Activated naive CD8-positive, alpha-beta T cell treated with anti-CD3 and anti-CD28 coated beads, Interleukin-2, amount 50 U/mL, for 16 hours (primary cell): ENCODE results near the gene SVIL.
"Not testable (repeated sequence)": the region's sequence is repeated elsewhere in the genome, so short reads cannot be mapped to it uniquely, and the experiment has no call there.

Experiments
- DNase-seq: peaks from one replicate; pipeline ENCODE4 v3.0.0-alpha.2; 2020; ENCODE audit warnings: low read depth, low spot score

Gene SVIL

DNA sequence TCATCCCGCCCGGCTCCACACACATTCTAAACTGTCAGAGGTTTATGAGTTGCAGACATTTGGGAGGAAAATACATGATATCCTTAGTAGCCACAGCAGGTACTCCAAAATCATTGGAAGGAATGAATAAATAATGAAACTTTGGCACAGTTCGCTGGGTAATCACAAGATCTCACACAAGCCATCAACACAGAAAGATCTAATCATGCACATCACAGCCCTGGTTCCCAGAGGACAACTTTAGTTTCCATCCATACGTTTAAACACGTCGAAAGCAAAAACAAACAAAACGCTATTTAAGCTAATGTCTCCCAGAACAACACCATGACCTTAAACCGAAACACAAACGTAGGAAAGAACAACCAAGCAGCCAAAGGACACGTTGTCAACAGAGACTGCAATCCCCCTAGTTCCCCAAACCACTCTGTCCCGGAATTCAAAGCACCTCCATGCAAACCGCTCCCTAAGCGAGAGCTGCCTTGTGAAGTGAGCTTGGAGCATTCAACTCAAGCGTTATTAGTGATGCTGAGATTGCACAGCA, 12.3 kb downstream of the SVIL start:
- no peak for DNase-seq

DNA sequence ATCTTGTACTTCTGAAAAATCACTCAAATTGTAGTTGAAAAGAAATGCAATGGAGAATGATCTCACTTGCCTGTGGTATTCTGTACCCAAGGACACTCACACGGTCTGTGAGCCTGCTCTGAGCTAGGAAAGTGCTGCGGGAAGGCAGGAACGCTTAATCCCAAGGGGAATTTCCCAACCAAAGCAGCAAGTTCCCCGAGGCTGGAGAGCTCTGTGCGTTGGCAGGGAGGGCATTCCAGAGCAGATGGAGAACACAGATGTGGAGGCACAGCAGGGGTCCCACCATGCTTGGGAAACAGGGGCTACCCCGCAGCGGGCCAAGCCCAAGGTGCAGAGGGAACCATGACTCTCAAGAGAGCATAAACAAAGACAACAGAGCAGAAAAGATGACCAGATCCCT, 13.6 kb downstream of the SVIL start:
- DNase-seq = no peak

DNA sequence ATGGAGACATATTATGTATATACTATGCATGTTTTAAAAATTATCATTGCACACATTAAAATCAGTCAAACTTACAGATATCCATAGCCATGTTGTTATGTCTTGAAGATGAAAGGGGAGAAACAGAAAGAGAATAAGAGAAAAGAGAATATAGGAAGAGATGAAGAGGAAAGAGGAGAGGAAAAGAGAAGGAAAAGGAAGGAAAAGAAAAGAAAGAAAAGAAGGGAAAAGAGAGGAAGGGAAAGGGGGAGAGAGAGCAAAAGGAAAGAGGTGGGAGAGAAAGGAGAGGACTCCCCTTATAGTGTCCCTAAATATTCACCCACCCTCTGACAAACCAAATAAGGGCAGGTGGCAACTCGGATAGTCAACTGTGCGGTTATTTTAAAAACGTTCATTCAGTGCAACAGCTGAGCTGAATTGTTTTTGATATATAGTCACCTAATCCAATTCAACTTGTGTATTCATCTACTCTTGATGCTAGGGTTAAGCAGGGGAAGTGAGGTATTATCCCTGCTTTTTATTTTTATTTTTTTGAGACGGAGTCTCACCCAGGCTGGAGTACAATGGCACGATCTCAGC, 14.6 kb downstream of the SVIL start:
- no peak for DNase-seq

DNA sequence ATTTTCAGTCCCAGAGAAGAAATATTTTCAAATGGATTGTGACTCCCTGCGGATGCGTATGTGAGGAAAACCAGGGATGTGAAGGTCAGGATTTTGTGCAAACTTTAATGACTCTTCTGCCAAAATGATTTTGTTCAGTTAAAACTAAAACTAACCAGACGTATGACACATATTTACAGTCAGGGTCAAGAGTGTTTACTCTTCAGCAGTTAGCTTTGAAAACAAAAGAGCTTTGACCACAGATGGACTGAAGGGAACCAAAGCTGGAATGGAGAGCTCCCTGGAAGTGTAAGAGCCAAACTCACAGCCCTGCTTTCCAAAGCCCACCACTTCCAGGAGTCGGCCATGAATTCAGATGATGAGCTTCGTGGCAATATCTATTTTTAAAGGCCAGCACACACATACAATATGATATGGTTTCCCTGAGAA, 15.5 kb downstream of the SVIL start:
- no peak for DNase-seq

DNA sequence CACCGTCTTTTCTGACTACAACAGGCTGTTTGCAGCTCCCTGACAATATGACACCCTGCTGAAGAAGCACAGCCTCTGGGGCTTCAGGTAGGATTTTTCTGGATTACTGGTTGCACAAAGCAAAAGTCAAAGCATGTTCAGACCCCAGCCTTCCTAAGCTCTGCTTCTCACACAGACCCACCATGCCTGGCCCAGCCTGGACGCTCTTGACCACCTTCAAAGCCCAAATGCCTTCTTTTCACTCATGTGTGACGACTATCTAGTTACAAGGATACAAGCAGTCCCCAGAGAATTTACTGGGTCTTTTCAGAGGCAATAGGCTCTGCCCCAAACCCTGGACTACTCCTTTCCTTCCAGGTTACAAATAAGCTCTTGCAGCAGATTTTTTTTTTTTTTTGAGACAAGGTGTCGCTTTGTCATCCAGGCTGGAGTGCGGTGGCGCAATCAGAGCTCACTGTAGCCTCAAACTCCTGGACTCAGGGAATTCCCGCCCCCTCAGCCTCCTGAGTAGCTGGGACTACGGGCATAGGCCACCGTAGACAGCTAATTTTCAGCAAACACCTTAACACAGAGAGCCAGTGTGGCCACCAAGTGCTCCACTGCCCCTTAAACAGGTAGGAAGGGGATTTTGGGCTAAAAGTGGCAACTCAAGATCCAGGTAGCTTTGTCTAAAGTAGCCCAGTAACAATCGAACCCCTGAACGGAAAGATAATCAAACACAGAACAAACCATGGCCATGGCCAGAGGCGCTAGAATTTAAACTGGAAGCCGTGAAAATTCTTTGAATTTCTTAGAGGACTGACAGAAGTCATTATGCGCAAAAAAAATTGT, 16.2 kb downstream of the SVIL start:
- DNase-seq = no peak

DNA sequence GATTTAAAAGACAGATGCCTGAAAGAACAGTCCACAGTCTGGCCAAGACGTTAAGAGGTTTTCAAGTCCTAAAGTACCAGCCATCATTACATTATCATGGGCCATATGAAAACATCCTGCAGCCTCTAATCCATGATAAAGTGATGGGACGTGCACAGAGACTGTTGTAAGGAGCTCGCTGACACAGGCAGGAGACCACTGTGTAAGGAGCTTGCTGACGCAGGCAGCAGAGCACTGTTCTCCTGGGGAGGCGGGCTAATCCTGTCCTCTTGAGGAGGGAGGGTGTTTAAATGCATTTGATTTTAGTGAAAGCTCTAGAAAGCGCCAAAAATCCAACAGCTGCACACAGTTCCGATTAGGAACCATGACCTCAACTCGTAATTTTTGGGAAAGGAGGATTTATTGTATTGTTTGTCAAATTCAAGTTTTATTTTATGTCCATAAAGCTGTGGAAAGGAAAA, 16.9 kb downstream of the SVIL start:
- DNase-seq = no peak

DNA sequence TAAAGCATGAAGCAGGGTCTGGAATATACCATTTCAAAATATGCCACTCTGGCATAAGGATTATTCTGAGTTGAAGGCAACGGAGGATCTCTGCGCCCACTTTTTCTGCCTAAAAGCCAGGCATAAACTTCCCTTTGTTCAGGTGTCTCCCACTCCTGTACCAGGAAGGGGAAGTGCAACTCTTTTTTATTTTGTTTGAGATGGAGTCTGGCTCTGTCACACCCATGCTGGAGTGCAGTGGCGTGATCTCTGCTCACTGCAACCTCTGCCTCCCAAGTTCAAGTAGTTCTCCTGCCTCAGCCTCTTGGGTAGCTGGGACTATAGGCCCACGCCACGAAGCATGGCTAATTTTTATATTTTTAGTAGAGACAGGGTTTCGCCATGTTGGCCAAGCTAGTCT, 18.2 kb downstream of the SVIL start:
- DNase-seq = no peak

DNA sequence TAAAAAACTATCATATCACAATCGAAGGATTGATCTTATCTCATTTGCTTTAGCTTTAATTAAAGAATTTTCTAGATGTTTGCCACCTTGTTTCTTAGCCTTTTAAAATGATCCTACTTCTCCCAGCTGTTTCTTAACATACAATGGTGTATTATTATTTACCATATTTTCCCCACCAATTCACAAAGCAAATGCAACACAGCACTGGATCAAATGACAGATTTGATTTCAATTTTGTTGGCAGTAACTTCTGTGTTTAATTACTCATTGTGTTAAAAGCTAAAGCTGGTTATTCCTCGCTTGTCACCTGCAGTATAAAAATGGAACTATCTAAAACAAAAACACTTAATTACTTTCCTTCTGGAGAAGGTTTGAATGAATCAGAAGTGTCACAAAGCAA, 19.6 kb downstream of the SVIL start:
- DNase-seq = no peak

DNA sequence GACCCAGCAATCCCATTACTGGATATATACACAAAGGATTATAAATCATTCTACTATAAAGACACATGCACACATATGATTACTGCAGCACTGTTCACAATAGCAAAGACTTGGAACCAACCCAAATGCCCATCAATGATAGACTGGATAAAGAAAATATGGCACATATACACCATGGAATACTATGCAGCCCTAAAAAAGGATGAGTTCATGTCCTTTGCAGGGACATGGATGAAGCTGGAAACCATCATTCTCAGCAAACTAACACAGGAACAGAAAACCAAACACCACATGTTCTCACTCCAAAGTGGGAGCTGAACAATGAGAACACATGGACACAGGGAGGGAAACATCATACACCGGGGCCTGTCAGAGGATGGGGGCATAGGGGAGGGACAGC, 20.5 kb downstream of the SVIL start:
- not testable (repeated sequence) for DNase-seq

DNA sequence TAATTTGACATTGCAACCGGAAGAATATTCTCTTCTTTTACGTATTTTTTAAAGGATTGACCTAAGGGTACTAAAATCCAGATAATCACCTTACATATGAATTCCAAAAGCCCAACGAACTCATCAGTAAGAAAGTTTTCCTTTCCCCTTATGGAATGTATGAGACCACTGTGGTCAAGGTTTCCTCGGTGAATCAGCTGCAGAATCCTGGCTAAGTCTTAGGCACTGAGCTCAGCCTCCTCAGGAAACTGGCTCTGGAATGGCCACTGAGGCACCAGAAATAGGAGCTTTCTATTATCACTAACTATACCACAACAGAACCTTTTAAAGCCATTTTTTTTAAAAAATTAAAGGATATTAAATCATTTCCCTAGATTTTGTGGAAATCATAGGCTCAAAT, 21.0 kb downstream of the SVIL start:
- DNase-seq = no peak

DNA sequence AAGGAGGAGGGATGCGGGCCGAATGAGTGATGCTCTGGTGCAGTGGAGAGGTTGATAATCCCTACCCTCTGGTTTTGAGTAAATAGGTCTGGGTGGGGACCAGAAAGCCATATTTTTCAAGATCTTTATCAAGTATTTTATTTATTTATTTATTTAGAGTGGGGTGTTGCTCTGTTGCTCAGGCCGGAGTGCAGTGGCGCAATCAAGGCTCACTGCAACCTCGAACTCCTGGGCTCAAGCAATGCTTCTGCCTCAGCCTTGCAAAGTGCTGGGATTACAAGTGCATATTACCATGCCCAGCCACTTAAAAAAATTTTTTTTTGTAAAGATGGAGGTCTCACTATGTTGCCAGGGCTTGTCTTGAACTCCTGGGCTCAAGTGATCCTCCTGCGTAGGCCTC, 21.6 kb downstream of the SVIL start:
- no peak for DNase-seq

DNA sequence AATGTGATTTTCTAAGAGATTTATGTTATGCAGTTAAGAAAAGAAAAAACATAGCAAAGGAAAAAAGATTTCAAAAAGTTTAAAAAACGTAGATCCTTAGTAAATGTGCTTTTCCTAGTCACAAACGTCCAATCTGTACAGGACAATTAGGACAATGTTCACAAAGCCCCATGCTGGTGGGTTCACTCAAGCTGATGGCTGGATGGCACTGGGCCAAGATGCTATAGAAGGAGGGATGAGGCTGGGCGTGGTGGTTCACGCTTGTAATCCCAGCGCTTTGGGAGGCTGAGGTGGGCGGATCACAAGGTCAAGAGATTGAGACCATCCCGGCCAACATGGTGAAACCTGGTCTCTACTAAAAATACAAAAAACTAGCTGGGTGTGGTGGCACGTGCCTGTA, 22.1 kb downstream of the SVIL start:
- DNase-seq = no peak

DNA sequence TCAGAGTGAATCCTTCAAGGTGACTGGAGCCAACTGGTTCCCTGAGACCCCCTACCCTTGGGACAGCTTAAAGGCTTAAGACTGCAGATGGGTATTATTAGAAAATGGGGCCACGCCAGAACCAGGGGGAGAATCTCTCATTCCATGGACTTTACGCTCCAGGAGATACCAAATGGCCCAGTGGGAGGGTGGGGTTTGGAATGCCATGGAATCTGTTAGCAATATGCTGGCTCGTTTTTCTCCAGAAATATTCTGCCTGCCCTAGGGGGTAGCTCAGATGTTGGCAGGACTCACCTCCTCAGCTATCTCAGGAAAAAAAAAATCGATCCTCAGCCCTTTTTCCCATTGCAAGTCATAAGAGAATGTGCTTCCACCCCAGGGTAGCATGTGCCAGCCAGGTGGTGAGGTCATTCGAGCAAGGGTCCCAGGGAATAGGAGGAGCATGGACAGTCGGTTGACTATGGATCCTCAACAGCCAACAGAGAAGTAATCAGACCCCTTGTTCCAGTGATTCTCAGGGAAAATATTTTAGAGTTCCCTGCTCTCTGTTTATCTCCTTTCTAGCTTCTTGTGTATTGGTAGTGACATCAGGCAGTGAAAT, 22.9 kb downstream of the SVIL start:
- DNase-seq = no peak

DNA sequence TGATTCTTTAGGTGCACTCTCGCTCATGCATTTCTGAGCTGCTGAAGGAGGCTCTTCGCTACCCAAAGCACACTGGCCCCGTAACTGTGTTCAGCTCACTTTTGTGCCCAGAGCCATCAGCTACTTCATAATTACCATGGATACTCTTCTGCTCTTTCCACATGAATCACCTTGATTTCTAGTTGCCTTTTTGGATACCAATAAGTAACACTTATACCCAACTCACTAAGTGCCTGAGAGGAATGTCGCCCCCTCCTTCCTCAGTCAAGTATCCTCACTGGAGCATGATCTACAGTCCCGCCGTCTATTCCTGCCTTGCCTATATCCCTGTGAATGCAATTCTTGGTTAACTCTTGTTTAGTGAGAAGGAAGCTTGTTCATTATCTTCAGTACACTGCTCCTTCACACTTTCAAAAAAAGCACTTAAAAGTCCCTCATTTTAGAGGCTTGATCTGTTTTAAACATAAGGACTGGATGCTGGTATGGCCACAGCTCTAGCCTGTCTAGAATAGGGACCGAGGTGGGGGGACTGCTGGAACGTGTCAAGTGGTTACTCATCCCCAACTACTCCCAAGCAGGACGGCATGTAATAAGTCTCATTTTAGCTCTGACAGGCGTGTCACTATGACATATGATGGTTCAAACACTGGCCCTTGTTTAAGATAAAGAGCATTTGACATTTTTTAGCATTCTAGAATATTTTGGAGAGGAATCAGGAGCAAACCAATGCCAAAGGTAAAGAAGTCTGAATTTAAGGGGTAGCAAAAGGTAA, 23.7 kb downstream of the SVIL start:
- no peak for DNase-seq

DNA sequence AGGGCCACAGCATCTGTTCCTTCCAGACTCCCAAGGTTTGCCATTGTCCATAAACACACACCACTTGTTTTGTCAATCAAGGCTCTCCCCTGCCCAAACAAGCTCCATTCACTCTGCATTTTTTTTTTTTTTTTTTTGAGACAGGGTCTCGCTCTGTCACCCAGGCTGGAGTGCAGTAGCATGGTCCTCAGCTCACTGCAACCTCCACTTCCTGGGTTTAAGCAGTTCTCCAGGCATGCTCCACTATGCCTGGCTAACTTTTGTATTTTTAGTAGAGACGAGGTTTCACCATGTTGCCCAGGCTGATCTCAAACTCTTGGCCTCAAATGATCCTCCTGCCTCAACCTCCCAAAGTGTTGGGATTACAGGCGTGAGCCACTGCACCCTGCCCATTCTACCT, 24.4 kb downstream of the SVIL start:
- DNase-seq = not testable (repeated sequence)

DNA sequence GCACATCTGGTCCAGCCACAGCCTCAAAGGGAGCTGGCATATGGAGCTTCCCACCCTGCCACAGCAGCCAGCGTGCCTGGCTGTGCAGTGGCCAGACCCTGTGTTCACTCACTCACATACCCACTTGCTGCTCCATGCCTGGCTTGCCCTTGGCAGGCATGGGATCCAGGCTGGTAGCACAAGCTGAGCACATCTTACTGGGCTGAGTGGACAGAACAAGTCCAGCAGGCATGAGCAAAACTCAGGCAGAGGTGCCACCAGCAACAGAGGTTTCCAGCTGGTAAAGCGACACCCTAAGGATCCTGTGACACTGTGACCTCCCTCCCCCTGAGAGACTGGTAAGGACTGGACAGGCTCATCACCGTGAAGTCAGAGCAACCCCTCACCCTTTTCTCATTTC, 25.1 kb downstream of the SVIL start:
- DNase-seq = no peak

DNA sequence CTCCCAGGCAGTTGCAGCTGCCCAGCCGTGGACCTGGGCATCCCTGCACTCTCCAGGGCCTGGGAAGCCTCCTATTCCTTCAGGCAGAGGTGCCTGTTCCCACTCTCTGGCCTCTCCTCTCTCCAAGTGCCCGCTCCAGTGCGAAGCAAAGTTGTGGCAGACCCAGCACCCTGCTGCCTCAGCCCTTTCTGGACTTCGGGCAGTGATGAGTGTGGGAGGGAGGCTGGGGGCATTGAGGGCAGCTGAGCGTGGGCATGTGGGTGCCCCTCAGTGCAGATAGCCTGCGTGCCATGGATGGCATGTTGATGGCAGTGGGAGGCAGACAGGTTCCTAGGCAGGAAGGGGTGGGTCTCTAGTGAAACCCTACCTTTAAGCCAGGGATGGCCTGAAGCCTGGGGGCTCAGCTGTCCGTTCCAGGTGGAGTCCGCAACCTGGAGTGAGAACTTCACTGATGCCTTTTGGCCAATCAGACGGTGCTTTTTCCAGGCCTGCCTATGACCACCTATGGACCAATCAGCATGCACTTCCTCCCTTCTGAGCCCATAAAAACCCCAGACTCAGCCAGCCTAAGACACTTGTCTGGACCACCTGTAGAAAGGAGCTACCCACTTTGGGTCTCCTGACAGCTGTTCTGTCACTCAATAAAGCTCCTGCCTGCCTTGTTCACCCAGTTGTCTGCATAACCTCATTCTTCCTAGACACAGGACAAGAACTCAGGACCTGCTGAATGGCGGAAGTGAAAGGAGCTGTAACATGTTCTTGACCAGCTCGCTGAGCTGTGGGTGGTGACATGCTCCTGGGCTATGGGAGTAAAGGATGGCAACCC, 26.1 kb downstream of the SVIL start:
- no peak for DNase-seq

DNA sequence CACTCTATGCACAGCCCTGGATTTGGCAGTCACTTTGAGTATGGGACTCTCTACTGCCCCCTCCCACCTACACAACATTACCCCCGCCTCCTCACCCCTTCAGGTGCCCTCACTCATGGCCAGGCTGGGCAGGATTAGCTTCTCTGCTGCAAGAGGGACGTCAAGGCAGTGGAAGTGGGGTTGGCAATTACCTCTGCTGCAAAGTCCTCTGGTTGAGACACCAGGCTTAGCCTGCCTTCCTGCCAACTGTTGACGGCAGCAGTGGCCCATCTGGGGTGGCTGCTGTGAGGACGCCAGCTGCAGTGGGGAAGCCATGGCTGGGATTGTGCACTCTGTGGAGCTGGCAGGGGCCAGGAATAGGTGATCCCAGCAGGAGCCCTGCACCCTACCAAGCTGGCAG, 26.7 kb downstream of the SVIL start:
- DNase-seq = no peak

DNA sequence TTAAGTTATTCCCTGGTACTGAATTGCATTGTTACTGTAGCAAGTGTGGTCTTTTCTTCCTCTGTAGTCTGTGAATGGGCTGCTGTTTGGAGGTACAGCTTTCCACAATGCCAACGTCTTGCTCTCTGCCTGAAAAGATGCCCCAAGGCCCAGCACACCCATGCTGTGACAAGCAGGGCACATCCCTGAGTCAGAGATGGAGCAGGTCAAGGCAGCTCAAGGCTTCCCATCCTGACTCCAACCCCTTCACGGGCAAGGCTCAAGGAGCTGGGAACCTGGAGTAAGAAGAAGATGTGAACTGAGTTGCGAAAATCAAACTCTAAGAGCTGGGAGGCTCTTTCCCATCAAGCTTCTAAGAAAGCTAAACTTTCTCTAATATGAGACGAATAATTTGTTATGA, 27.2 kb downstream of the SVIL start:
- no peak for DNase-seq

DNA sequence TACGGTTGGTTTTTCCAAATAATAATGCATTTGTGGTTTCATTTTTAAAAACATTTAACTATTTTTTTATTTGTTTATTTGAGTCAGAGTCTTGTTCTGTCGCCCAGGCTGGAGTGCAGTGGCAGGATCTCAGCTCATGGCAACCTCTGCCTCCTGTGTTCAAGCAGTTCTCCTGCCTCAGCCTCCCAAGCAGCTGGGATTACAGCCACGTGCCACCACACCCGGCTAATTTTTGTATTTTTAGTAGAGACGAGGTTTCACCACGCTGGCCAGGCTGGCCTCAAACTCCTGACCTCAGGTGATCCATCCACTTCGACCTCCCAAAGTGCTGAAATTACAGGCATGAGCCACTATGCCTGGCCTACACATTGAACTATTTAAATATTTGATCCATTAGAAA, 28.1 kb downstream of the SVIL start:
- DNase-seq = not testable (repeated sequence)

DNA sequence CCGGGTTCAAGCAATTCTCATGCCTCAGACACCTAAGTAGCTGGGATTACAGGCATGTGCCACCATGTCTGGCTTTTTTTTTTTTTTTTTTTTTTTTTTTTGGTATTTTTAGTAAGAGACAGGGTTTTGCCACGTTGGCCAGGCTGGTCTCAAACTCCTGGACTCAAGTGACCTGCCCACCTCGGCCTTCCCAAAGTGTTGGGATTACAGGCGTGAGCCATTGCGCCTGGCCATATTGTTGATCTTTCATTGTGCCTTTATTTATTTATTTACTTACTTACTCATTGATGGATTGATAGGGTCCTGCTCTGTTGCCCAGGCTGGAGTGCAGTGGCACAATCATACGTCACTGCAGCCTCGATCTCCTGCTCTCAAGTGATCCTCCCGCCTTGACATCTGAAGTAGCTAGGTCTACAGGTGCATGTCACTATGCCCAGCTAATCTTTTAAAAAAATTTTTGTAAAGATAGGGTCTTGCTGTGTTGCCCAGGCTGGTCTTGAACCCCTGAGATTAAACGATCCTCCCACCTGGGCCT, 30.4 kb downstream of the SVIL start:
- DNase-seq = no peak
